ENCODE measurements around the gene SETBP1.
A peak's percentile ranks its signal among the peaks of the same experiment; 100 is the strongest.

Gene SETBP1

DNA sequence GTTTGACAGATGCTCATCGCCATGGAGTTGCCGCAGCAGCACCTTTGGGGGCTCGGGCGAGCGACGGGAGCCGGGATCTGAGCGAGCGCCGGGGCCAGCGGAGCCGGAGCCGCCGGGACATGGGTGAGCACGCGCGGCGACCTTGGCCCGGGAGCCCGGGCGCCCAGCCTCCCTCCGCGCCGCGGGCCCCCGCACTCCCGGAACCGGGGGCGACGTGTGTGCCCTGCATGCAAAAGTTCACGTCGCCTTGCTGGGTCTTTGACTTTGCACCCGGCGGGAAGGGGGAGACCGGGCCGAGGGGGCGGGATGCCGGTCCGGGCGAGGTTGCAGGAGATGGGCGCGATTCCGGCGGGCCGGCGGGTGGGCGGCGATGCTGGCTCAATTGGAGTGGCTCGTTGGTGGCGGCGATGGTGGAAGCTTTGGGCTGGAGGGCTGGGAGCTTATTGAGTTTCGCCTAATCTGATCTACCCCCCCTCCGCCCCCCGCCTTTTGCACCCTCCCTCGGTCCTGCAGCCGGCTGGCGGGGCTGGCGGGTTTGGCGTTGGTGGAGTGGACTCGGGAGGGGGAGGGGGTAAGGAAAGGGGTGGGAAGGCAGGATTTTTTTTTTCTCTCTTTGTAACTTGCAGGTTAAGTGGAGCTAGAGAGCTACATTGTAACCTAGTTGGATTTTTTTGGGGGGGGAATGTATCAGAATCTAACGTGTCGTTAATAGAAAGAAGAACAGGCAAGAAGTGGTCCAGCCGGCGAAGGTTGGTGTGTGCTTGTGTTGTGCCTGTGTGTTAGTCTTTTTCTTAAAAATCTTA is at the start of gene SETBP1:
Gene SETBP1, plus strand, starts transcription at position 616 of the 803 bp plus-strand sequence. CDS start 20,459 bp downstream, outside the sequence.
- no peak for TF ChIP-seq JUND (IDR thresholded peaks at IDR 0.05; ENCODE audit: low read depth)
- in situ Hi-C loops (cut with HindIII; ENCODE audit: low pct_unique_long_range_greater_than_20kb, low sequenced_read_pairs): no loop called here
- DNase-seq (ENCODE audit: low read depth in 1 of 2, low spot score in 1 of 2): peak; percentile 49 to 56

DNA sequence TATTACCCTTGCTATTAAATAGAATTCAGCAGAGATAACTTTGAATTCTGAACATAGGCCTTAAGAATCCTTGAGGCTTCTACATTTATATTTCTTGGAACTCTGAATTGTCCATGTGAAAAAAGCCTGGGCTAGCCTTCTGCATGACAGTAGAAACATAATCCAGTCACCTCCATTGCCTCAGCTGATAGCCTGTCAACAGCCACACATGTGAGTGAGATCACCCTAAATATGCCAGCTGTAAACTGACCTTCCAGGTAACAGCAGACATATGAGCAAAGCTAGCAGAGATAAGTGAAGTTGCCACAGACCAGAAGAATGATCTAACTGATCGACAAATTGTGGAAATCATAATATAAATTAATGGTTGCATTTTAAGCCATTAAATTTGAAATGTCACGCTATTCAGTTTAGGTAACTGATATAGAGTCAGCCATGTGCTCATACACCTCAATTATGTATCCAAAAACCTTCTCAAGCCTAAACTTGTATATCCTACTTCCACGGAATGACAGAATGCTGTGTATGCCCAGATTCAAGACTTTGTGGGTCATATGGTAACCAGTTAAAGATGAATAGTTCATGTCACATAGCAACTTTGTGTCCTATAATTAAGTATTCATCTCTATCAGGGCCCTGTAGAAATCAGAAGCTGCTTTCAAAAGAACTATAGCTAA is 48.1 kb upstream of the SETBP1 start:
- in situ Hi-C loops (cut with HindIII; ENCODE audit: low pct_unique_long_range_greater_than_20kb, low sequenced_read_pairs): no loop called here
- no peak for TF ChIP-seq JUND (IDR thresholded peaks at IDR 0.05; ENCODE audit: low read depth)
- no peak for DNase-seq (ENCODE audit: low read depth in 1 of 2, low spot score in 1 of 2)

DNA sequence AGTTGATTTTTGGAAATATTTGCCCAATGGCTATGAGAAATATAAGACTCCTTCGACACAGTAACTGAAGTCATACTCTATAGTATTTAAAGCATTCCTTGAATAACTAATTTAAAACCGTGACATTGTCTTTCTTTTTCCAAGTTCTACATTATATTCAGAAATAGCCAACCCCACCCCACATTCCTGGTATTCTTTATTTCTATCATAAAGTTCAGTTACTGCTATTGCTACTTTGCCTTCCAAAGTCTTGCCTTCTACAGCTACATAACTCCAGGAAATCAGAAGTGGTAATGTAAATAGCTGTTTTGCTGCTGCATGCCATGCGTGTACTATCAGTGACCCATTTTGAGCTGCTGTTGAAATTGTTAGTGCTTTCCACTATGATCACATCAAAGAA is 45.1 kb upstream of the SETBP1 start:
- in situ Hi-C loops (cut with HindIII; ENCODE audit: low pct_unique_long_range_greater_than_20kb, low sequenced_read_pairs): no loop called here
- no peak for TF ChIP-seq JUND (IDR thresholded peaks at IDR 0.05; ENCODE audit: low read depth)
- DNase-seq (ENCODE audit: low read depth in 1 of 2, low spot score in 1 of 2): no peak

DNA sequence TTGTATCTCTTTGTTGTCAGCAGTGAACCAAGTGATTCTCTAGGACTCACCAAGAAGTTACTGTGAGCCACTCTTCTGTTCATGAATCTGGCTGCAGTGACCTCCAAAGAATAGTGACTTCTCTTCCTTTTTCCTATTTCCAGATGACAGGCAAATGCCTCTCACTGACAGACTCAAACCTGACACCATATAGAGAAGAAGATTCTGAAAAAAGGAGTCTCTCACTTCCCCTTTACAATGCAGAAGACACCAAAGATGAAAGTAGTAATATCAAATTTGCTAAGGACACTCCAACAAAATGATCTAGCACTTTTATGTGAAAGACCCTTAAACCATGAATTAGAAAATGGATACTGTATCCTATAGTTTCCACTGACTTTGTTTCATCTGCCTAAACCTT is 44.4 kb upstream of the SETBP1 start:
- DNase-seq (ENCODE audit: low read depth in 1 of 2, low spot score in 1 of 2): no peak
- in situ Hi-C loops (cut with HindIII; ENCODE audit: low pct_unique_long_range_greater_than_20kb, low sequenced_read_pairs): no loop called here
- TF ChIP-seq JUND (IDR thresholded peaks at IDR 0.05; ENCODE audit: low read depth): no peak

DNA sequence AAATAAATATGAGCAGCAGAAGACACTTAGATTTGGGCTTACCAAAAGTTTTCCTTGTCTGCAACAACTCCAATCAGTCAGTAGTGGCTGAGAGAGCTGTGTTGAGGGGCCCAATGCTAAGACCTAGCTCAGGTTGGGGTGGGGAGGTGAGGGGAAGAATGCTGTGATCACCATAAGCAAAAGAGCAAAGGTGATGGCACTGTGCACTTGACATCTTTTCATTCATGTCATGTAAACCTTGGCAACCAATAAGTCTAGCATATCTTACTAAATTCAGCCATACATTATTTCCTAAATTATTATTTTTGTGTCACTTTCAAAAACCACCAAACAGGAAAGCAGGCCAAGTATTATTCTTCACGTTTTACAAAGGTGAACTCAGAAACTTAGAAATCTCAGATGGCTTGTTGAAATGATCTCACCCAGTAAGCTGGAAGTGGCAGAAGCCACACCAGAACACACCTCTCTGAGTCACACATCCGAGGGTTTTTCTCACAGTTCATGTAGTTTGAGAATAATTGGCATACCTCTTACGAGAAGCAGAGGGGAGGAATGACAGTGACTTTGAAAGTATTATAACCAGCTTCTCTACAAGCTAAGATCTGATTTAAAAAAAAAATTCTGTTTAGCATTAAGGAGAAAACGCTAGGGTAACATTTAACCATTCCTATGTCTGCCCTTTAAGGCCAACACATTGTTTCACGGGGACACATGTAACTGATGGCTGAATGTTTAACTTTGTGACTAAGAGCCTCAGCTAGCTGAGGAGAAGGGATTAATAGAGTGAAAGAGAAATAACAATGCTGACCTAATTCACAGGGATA is 43.3 kb upstream of the SETBP1 start:
- DNase-seq (ENCODE audit: low read depth in 1 of 2, low spot score in 1 of 2): no peak
- in situ Hi-C loops (cut with HindIII; ENCODE audit: low pct_unique_long_range_greater_than_20kb, low sequenced_read_pairs): no loop called here
- no peak for TF ChIP-seq JUND (IDR thresholded peaks at IDR 0.05; ENCODE audit: low read depth)

DNA sequence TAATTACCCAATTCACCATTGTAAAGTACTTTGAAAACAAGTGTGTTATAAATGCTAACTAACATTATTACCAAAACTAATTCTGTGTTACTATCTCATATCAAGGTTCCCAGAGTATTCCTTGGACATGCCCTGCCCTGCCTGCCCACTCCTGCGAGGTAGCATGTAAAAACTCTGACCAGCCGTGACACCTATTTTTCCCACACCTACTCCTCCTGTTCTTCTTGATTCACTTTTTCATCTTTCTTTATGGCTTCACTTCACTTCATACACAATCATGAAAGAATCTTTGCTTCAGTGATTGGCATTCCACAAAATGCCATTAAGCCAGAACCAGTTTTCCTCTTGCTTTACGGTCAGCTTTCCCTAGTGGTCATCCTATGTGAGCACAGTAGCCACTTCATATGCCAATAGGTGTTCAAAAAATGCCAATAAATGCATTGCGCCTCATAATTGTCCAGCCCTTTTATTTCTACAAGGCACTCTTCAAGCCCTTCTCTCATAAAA is 42.6 kb upstream of the SETBP1 start:
- no peak for DNase-seq (ENCODE audit: low read depth in 1 of 2, low spot score in 1 of 2)
- in situ Hi-C loops (cut with HindIII; ENCODE audit: low pct_unique_long_range_greater_than_20kb, low sequenced_read_pairs): no loop called here
- TF ChIP-seq JUND (IDR thresholded peaks at IDR 0.05; ENCODE audit: low read depth): no peak

DNA sequence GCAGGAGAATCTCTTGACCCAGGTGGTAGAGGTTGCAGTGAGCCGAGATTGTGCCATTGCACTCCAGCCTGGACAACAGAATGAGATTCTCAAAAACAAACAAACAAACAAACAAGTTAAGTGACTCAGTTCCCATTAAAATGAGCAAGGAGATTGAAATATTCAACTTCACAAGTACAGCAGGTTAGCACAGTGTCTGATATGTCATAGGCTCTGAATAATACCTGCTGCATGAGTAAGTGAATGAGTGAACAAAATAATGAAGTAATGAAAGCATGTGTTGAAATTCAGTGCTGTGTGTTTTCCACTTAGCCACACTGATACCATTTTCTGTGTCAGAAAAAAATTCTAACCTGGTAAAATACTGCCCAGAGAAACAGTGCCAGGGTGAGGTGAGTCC is 41.9 kb upstream of the SETBP1 start:
- in situ Hi-C loops (cut with HindIII; ENCODE audit: low pct_unique_long_range_greater_than_20kb, low sequenced_read_pairs): no loop called here
- DNase-seq (ENCODE audit: low read depth in 1 of 2, low spot score in 1 of 2): no peak
- no peak for TF ChIP-seq JUND (IDR thresholded peaks at IDR 0.05; ENCODE audit: low read depth)

DNA sequence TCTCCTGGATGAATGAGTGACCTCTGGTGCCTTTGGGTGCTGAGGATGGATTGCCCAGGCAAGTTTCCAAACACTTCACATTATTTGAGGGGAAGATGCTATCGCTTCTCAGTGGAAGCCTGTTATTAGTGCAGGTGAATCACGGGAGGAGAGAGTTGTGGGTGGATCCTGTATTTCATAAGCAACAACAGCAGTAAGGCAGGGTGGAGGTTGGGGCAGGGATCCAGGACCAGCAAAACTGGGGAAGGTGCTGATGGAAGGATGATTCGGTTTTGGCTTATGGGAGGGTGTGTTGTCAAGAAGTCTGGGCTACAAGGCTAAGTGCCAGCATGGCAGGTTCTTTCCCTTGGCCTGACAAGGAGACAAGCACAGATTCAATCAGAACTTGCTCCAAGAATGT is 37.7 kb upstream of the SETBP1 start:
- in situ Hi-C loops (cut with HindIII; ENCODE audit: low pct_unique_long_range_greater_than_20kb, low sequenced_read_pairs): no loop called here
- TF ChIP-seq JUND (IDR thresholded peaks at IDR 0.05; ENCODE audit: low read depth): no peak
- no peak for DNase-seq (ENCODE audit: low read depth in 1 of 2, low spot score in 1 of 2)

DNA sequence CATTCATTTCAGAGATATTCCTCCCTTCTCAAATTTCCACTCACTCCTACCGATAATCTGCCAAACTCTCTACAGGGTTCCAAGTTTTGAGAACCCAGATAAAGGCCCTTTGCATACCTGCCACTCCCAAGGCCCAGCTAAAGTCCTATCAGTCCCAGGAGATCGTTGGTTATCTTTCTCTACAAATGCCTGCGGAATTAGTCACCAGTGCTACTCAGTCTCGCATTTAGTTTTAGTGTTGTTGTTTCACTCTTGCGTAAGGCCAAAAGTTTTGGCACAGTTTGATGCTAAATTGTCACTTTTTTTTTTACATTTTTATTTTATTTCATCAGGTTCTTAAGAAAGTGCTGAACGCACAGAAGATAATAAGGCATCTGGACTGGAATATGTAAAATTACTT is 29.2 kb upstream of the SETBP1 start:
- no peak for DNase-seq (ENCODE audit: low read depth in 1 of 2, low spot score in 1 of 2)
- in situ Hi-C loops (cut with HindIII; ENCODE audit: low pct_unique_long_range_greater_than_20kb, low sequenced_read_pairs): no loop called here
- no peak for TF ChIP-seq JUND (IDR thresholded peaks at IDR 0.05; ENCODE audit: low read depth)

DNA sequence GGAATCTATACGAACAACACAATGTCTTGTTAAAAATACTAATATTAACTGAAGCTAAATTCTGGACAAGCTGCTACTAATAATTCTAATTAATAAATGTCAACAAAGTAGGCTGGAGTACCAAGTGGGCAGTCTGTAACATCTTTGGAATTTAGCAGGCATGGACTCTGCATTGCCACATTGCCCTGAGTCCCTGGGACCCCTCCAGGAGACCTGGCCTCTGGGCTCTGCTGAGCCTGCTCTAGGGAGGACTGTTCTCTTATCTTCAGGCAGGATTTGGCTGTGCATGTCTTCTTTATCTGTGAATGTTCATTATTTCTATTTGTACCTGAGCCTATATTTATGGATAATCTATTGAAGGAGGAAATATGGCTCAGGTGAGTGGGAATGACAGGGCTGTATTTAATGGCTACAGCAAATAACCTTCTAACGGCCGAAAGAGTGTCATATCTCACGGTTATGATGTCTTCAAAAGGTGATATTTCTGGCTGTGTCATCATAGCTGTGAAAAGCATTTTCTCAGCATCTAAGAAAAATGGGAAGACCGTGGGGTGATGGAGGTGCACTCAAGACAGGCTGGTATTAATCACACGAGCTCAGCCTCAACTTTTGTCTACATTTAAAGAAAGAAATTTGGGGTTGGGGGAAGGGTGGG is 28.6 kb upstream of the SETBP1 start:
- no peak for DNase-seq (ENCODE audit: low read depth in 1 of 2, low spot score in 1 of 2)
- in situ Hi-C loops (cut with HindIII; ENCODE audit: low pct_unique_long_range_greater_than_20kb, low sequenced_read_pairs): no loop called here
- no peak for TF ChIP-seq JUND (IDR thresholded peaks at IDR 0.05; ENCODE audit: low read depth)

DNA sequence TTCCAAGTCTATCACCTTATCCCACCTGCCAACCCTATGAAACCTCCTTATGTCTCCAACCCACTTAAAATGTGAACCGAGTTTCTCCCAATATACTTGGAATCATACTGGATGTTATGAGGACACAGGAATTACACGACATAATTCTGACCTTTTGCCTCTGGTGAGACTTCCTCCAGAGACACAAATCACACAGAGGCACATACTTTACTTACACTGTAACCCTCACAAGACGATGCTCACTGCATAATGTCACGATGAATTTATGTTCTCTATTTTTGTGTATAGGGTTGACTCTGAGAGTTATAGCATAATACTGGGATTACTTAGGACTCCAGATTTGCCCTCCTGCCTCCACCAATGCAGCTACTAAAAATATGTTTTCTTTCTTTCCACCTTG is 28.0 kb upstream of the SETBP1 start:
- TF ChIP-seq JUND (IDR thresholded peaks at IDR 0.05; ENCODE audit: low read depth): no peak
- in situ Hi-C loops (cut with HindIII; ENCODE audit: low pct_unique_long_range_greater_than_20kb, low sequenced_read_pairs): no loop called here
- no peak for DNase-seq (ENCODE audit: low read depth in 1 of 2, low spot score in 1 of 2)

DNA sequence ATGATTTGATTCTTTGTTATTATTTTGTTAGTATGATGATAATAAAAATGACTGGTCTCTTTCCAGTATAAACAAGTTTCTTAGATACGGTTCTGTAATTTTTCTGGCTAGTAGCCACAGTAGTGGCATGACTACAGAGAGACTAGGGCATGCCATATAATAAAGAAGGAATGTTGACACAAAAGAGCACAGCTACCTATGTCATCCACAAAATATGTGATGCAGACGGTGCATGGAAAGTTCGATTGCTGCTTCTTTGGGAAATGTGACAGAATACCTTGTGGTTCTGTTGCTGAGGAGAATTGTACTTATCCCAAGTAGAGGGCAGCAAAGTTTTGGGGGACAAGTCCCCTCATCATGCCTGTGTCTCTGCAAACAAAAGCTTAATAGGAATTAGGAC is 26.1 kb upstream of the SETBP1 start:
- TF ChIP-seq JUND (IDR thresholded peaks at IDR 0.05; ENCODE audit: low read depth): no peak
- in situ Hi-C loops (cut with HindIII; ENCODE audit: low pct_unique_long_range_greater_than_20kb, low sequenced_read_pairs): no loop called here
- peak; percentile 11 to 70 for DNase-seq (ENCODE audit: low read depth in 1 of 2, low spot score in 1 of 2)
